HUES64 (cell line): ENCODE results near the gene DOCK11.

ENCODE experiments used
- H3K27ac ChIP-seq: 2 replicates; pipeline ENCODE4 v1.7.0; 2013; ENCODE audit warnings: low read depth, low read length, inconsistent platforms
- H3K27me3 ChIP-seq: 2 replicates; pipeline ENCODE4 v1.6.1; 2013; ENCODE audit warnings: mild to moderate bottlenecking, low read length; ENCODE audit not compliant: insufficient read depth
- H3K36me3 ChIP-seq: 2 replicates; pipeline ENCODE4 v1.6.1; 2013; ENCODE audit warnings: mild to moderate bottlenecking, low read length; ENCODE audit not compliant: insufficient read depth
- H3K4me1 ChIP-seq: 2 replicates; pipeline ENCODE4 v1.6.1; 2013; ENCODE audit warnings: mild to moderate bottlenecking, low read length, moderate library complexity; ENCODE audit not compliant: insufficient read depth
- H3K4me3 ChIP-seq: 2 replicates; pipeline ENCODE4 v1.5.1; 2013; ENCODE audit warnings: mild to moderate bottlenecking, low read length, moderate library complexity
- H3K9ac ChIP-seq: 2 replicates; pipeline ENCODE4 v1.6.1; 2013; ENCODE audit warnings: mild to moderate bottlenecking, low read depth, low read length
- H3K9me3 ChIP-seq: 2 replicates; pipeline ENCODE4 v1.6.1; 2013; ENCODE audit warnings: low read depth, low read length; ENCODE audit not compliant: insufficient read depth
- WGBS: fragments of 150-250, 120-280 bp; methylation state at CpG from one replicate; pipeline ENCODE4 v1.1.7; 2013; ENCODE audit warnings: missing lambda C conversion rate; 5-methylcytosine and 5-hydroxymethylcytosine counted together

DOCK11 gene

DNA sequence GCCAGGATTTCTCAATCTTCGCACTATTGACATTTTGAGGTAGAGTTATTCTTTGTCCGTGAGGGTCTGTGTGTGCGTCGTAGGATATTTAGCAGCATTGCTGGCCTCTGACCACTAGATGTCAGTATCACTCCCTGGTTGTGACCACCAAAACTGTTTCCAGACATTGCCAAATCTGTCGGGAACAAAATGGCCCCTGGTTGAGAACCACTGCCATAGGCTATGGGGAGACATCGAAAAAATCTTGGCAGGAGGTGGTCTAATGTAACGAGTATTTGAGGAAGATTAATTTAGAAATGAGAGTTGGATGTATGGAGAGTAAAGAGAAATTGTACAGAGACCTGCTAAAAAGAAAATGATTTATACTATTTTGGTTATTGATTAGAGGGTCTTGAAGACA lies 108.4 kb downstream of the DOCK11 start:
- Histone ChIP-seq H3K9ac (no peak overlapping the region), H3K27ac (no peak overlapping the region), H3K9me3 (no peaks in the 10 kb centered on the region), H3K4me1 (no peaks in the 10 kb centered on the region), H3K27me3 (no peaks in the 10 kb centered on the region), H3K36me3 (peaks cover 9% of the 10 kb centered on the region; the same call in 1 of the 2 replicates), H3K4me3 (no peak overlapping the region)
- 25% methylated on average over 7 of the region's 7 CpGs for WGBS

DNA sequence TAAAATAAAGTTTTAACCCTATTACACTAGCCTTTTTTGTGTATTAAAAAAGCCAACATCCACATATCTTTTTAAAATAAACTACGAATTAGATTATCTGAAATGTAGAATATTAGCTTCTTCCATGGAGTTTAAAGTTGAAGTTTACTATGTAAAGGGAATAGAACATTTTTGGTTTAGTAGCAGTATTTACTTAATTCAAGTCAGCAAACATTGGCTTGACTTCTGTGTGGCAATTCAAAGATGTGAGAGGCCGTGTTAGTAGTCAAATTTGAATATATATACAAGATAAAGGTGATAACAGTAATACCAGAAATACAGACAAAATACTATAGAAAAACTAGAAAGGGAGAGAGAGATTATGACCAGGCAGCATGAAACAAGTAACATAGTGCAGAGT lies 116.7 kb downstream of the DOCK11 start:
- Histone ChIP-seq H3K27me3 (no peaks in the 10 kb centered on the region), H3K4me1 (peaks cover 7% of the 10 kb centered on the region; the same call in 1 of the 2 replicates), H3K9me3 (no peaks in the 10 kb centered on the region), H3K4me3 (no peak overlapping the region), H3K27ac (no peak overlapping the region), H3K9ac (no peak overlapping the region), H3K36me3 (peaks cover 26% of the 10 kb centered on the region)
- WGBS, result 100% methylated on average over 1 of the region's 2 CpGs

GRCh38 chrX:118614150-118614549 lies 118.5 kb downstream of the DOCK11 start:
- WGBS, result 88% methylated on average over 1 of the region's 1 CpG
- no peak overlapping the region for H3K4me3 ChIP-seq
- H3K27ac ChIP-seq, result no peak overlapping the region
- H3K9me3 ChIP-seq, result no peaks in the 10 kb centered on the region
- H3K4me1 ChIP-seq, result peaks cover 7% of the 10 kb centered on the region; the same call in 1 of the 2 replicates
- no peaks in the 10 kb centered on the region for H3K27me3 ChIP-seq
- no peak overlapping the region for H3K9ac ChIP-seq
- peaks cover 15% of the 10 kb centered on the region for H3K36me3 ChIP-seq

DNA sequence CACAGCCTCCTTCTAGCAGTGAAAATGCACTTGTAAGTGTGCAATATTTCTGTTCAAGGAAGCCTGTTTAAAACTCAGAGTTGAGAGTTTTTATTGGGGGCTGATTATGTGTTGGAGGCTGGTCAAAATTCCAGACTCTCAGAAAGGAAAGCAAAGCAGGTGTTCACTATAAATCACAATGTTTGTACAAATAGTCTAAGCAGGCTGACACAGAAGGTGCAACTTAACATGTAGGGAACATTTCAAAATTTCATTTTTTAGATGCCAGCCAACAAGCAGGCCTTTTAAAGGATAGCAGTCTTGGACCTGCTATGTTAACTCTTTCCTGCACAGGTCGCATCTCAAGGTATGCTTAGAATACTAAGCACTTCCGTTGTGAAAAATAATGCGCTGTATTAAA lies 119.5 kb downstream of the DOCK11 start:
- Histone ChIP-seq H3K9me3 (no peaks in the 10 kb centered on the region), H3K27me3 (no peaks in the 10 kb centered on the region), H3K9ac (no peak overlapping the region), H3K4me3 (no peak overlapping the region), H3K36me3 (peaks cover 10% of the 10 kb centered on the region), H3K27ac (no peak overlapping the region), H3K4me1 (peaks cover 7% of the 10 kb centered on the region; the same call in 1 of the 2 replicates)
- 94% methylated on average over 2 of the region's 3 CpGs for WGBS

DNA sequence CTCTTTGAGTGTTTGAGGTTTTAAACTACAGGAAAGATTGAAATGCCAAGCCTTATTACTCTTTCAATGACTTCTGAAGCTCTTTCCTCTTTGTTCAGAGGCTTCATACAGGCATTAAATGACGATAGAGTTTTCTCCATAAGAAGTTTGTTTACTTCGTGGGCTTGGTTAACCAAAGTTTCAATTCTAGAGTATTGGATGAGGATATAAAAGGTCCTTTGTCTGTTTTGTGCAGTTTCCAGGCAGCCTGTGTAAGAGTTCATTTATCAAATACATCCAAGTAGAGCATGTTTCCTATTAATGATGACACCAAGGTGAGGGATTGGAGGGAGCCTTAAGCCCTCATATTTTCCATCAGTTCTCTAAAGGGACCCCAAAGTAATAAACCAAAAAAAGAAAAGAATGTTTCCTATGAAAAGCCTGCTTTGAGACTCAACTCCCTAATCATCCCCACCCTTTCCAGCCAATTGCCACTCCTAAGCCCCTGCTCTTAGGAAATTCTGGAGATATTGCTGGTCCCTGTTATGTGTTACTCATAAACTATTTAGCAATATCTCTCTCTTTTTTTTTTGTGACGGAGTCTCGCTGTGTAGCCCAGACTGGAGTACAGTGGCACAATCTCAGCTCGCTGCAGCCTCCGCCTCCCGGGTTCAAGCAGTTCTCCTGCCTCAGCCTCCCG lies 125.6 kb downstream of the DOCK11 start:
- H3K36me3 ChIP-seq, result no peaks in the 10 kb centered on the region
- H3K27me3 ChIP-seq, result no peaks in the 10 kb centered on the region
- H3K4me3 ChIP-seq, result no peak overlapping the region
- peaks cover 4% of the 10 kb centered on the region; the same call in 1 of the 2 replicates for H3K4me1 ChIP-seq
- no peak overlapping the region for H3K27ac ChIP-seq
- no peaks in the 10 kb centered on the region for H3K9me3 ChIP-seq
- H3K9ac ChIP-seq, result no peak overlapping the region
- 90% methylated on average over 8 of the region's 8 CpGs for WGBS

- Histone ChIP-seq H3K27ac (no peak overlapping the region), H3K9ac (no peak overlapping the region), H3K27me3 (no peaks in the 10 kb centered on the region), H3K36me3 (no peaks in the 10 kb centered on the region), H3K4me1 (no peaks in the 10 kb centered on the region), H3K9me3 (no peaks in the 10 kb centered on the region), H3K4me3 (no peak overlapping the region)
- 95% methylated on average over 3 of the region's 3 CpGs for WGBS
Observed at GRCh38 chrX:118623062-118623461, 127.4 kb downstream of the DOCK11 start.

DNA sequence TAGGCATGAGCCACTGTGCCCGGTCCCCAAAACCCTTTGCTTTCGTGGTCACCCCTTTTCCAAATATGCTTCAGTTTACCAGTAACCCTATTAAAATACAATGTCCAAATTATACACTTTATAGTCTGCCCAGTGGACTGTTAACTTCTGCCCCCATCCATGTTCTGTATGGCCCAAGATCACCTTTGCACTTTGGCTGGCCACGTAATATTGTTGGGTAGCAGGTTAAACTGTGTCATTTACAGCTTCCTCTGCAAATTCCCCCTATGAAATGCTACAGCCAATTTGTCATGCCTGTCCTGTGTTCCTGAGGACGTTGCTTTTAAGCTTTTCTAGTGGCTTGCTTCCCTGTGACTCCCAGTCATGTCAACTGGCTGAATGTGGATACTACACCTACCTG lies 130.7 kb downstream of the DOCK11 start:
- H3K27ac ChIP-seq, result no peak overlapping the region
- no peaks in the 10 kb centered on the region for H3K27me3 ChIP-seq
- no peaks in the 10 kb centered on the region for H3K4me1 ChIP-seq
- H3K4me3 ChIP-seq, result no peak overlapping the region
- WGBS, result 93% methylated on average over 4 of the region's 4 CpGs
- no peaks in the 10 kb centered on the region for H3K9me3 ChIP-seq
- peaks cover 10% of the 10 kb centered on the region; the same call in 1 of the 2 replicates for H3K36me3 ChIP-seq
- no peak overlapping the region for H3K9ac ChIP-seq

- WGBS, result 64% methylated on average over 3 of the region's 5 CpGs
Observed at GRCh38 chrX:118627084-118627758, 131.6 kb downstream of the DOCK11 start.

DNA sequence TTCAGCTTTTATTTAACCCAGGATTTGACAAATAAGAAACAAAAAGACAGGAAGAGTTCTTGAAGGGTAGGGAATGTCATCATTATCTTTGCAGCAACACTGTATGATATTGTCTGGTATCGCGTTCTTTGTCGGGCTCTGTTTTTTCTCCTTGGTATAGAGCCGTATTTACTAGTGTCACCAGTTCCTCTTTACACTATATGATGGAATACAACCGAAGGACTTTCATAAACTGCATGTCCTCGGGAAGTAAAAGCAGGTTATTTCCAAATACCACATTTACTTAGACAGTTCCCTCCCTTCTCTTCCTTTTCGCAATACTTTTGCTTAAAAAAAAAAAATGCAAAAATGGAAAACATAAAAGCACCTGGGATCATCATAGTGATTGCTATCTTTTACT lies 135.2 kb downstream of the DOCK11 start:
- no peak overlapping the region for H3K4me3 ChIP-seq
- H3K9ac ChIP-seq, result no peak overlapping the region
- 96% methylated on average over 6 of the region's 7 CpGs for WGBS
- no peak overlapping the region for H3K27ac ChIP-seq
- peaks cover 12% of the 10 kb centered on the region; the same call in 1 of the 2 replicates for H3K36me3 ChIP-seq
- no peaks in the 10 kb centered on the region for H3K9me3 ChIP-seq
- no peaks in the 10 kb centered on the region for H3K27me3 ChIP-seq
- no peaks in the 10 kb centered on the region for H3K4me1 ChIP-seq

More at GRCh38 chrX:118627084-118627758, 131.6 kb downstream of the DOCK11 start:
- Histone ChIP-seq H3K4me1 (no peaks in the 10 kb centered on the region), H3K36me3 (peaks cover 11% of the 10 kb centered on the region; the same call in 1 of the 2 replicates), H3K4me3 (no peak overlapping the region), H3K9me3 (no peaks in the 10 kb centered on the region), H3K9ac (no peak overlapping the region), H3K27me3 (no peaks in the 10 kb centered on the region), H3K27ac (no peak overlapping the region)

- WGBS, result no CpG with 5 or more reads among the region's 1 CpG
- H3K4me1 ChIP-seq, result no peaks in the 10 kb centered on the region
- peaks cover 12% of the 10 kb centered on the region; the same call in 1 of the 2 replicates for H3K36me3 ChIP-seq
- H3K9ac ChIP-seq, result no peak overlapping the region
- H3K9me3 ChIP-seq, result no peaks in the 10 kb centered on the region
- H3K4me3 ChIP-seq, result no peak overlapping the region
- no peaks in the 10 kb centered on the region for H3K27me3 ChIP-seq
- H3K27ac ChIP-seq, result no peak overlapping the region
Observed at GRCh38 chrX:118631586-118631985, 136.0 kb downstream of the DOCK11 start.

GRCh38 chrX:118632862-118633261 lies 137.2 kb downstream of the DOCK11 start:
- H3K9me3 ChIP-seq, result no peaks in the 10 kb centered on the region
- H3K27ac ChIP-seq, result no peak overlapping the region
- 90% methylated on average over 3 of the region's 4 CpGs for whole genome bisulfite sequencing
- H3K27me3 ChIP-seq, result no peaks in the 10 kb centered on the region
- H3K4me3 ChIP-seq, result no peak overlapping the region
- no peaks in the 10 kb centered on the region for H3K4me1 ChIP-seq
- H3K36me3 ChIP-seq, result peaks cover 12% of the 10 kb centered on the region; the same call in 1 of the 2 replicates
- no peak overlapping the region for H3K9ac ChIP-seq
